Activated T-cell treated with anti-CD3 and anti-CD28 coated beads, Interleukin-2, amount 50 U/mL, for 24 hours (primary cell): ENCODE measurements around the gene TEKT5.
"Not testable (repeated sequence)": the region's sequence is repeated elsewhere in the genome, so short reads cannot be mapped to it uniquely, and the experiment has no call there.

Experiments used
- DNase-seq: peaks from one replicate; pipeline ENCODE4 v3.0.0-alpha.2; 2020
- H3K27ac Mint-ChIP-seq: 2 replicates; pipeline ENCODE4 v1.8.0; 2020; ENCODE audit warnings: mild to moderate bottlenecking, mixed read lengths
- H3K27me3 Mint-ChIP-seq: 2 replicates; pipeline ENCODE4 v1.8.0; 2020; ENCODE audit warnings: mixed read lengths
- H3K36me3 Mint-ChIP-seq: 2 replicates; pipeline ENCODE4 v1.8.0; 2020; ENCODE audit warnings: low read depth, mixed read lengths
- H3K4me1 Mint-ChIP-seq: 2 replicates; pipeline ENCODE4 v1.8.0; 2020; ENCODE audit warnings: low read depth, mixed read lengths
- H3K4me3 Mint-ChIP-seq: 2 replicates; pipeline ENCODE4 v1.8.0; 2020; ENCODE audit warnings: mild to moderate bottlenecking, moderate library complexity, mixed read lengths
- H3K9me3 Mint-ChIP-seq: 2 replicates; pipeline ENCODE4 v1.8.0; 2020; ENCODE audit warnings: mixed read lengths

TEKT5 gene

GRCh38 chr16:10658943-10659342, 35.8 kb downstream of the TEKT5 start:
- no peaks in the 10 kb centered on the region for H3K4me1 Mint-ChIP-seq
- H3K4me3 Mint-ChIP-seq, result no peak overlapping the region
- no peak for DNase-seq
- H3K27me3 Mint-ChIP-seq, result peaks cover 3% of the 10 kb centered on the region
- H3K27ac Mint-ChIP-seq, result no peak overlapping the region
- no peaks in the 10 kb centered on the region for H3K9me3 Mint-ChIP-seq
- H3K36me3 Mint-ChIP-seq, result no peaks in the 10 kb centered on the region

- H3K9me3 Mint-ChIP-seq, result no peaks in the 10 kb centered on the region
- H3K4me3 Mint-ChIP-seq, result no peak overlapping the region
- no peaks in the 10 kb centered on the region for H3K36me3 Mint-ChIP-seq
- H3K27me3 Mint-ChIP-seq, result peaks cover 3% of the 10 kb centered on the region
- no peaks in the 10 kb centered on the region for H3K4me1 Mint-ChIP-seq
- DNase-seq, result no peak
- H3K27ac Mint-ChIP-seq, result no peak overlapping the region
Measured at GRCh38 chr16:10657925-10658324, 36.8 kb downstream of the TEKT5 start.

GRCh38 chr16:10656618-10657017, 38.1 kb downstream of the TEKT5 start:
- DNase-seq, result no peak
- Mint-ChIP-seq H3K27me3 (peaks cover 3% of the 10 kb centered on the region), H3K4me3 (no peak overlapping the region), H3K27ac (no peak overlapping the region), H3K4me1 (no peaks in the 10 kb centered on the region), H3K36me3 (no peaks in the 10 kb centered on the region), H3K9me3 (no peaks in the 10 kb centered on the region)

- Mint-ChIP-seq H3K27me3 (peaks cover 3% of the 10 kb centered on the region), H3K4me3 (no peak overlapping the region), H3K27ac (no peak overlapping the region), H3K4me1 (no peaks in the 10 kb centered on the region), H3K36me3 (no peaks in the 10 kb centered on the region), H3K9me3 (no peaks in the 10 kb centered on the region)
- DNase-seq, result no peak
Measured at GRCh38 chr16:10655415-10655977, 39.2 kb downstream of the TEKT5 start.

GRCh38 chr16:10654592-10655414, 39.9 kb downstream of the TEKT5 start:
- Mint-ChIP-seq H3K27me3 (peaks cover 3% of the 10 kb centered on the region), H3K4me3 (no peak overlapping the region), H3K4me1 (no peaks in the 10 kb centered on the region), H3K36me3 (no peaks in the 10 kb centered on the region), H3K9me3 (no peaks in the 10 kb centered on the region), H3K27ac (no peak overlapping the region)
- DNase-seq, result no peak

GRCh38 chr16:10652730-10653590, 41.8 kb downstream of the TEKT5 start:
- no peaks in the 10 kb centered on the region for H3K36me3 Mint-ChIP-seq
- no peak overlapping the region for H3K4me3 Mint-ChIP-seq
- peaks cover 3% of the 10 kb centered on the region for H3K27me3 Mint-ChIP-seq
- DNase-seq, result no peak
- no peaks in the 10 kb centered on the region for H3K9me3 Mint-ChIP-seq
- no peak overlapping the region for H3K27ac Mint-ChIP-seq
- no peaks in the 10 kb centered on the region for H3K4me1 Mint-ChIP-seq

GRCh38 chr16:10649098-10649497, 45.6 kb downstream of the TEKT5 start:
- H3K4me3 Mint-ChIP-seq, H3K27ac Mint-ChIP-seq, H3K27me3 Mint-ChIP-seq: not testable (repeated sequence)

GRCh38 chr16:10647721-10648296, 46.9 kb downstream of the TEKT5 start:
- no peak for DNase-seq
- no peaks in the 10 kb centered on the region for H3K9me3 Mint-ChIP-seq
- no peak overlapping the region for H3K4me3 Mint-ChIP-seq
- H3K36me3 Mint-ChIP-seq, result no peaks in the 10 kb centered on the region
- no peaks in the 10 kb centered on the region for H3K4me1 Mint-ChIP-seq
- no peak overlapping the region for H3K27ac Mint-ChIP-seq
- peaks cover 2% of the 10 kb centered on the region for H3K27me3 Mint-ChIP-seq

More at GRCh38 chr16:10649098-10649497, 45.6 kb downstream of the TEKT5 start:
- not testable (repeated sequence) for H3K36me3 Mint-ChIP-seq, H3K9me3 Mint-ChIP-seq, H3K4me1 Mint-ChIP-seq, DNase-seq

GRCh38 chr16:10647264-10647720, 47.4 kb downstream of the TEKT5 start:
- Mint-ChIP-seq H3K27ac (no peak overlapping the region), H3K36me3 (no peaks in the 10 kb centered on the region), H3K9me3 (no peaks in the 10 kb centered on the region), H3K4me3 (no peak overlapping the region), H3K4me1 (no peaks in the 10 kb centered on the region), H3K27me3 (peaks cover 2% of the 10 kb centered on the region)
- no peak for DNase-seq

- DNase-seq, result no peak
- H3K36me3 Mint-ChIP-seq, result no peaks in the 10 kb centered on the region
Measured at GRCh38 chr16:10646581-10647263, 48.0 kb downstream of the TEKT5 start.

GRCh38 chr16:10646228-10646580, 48.5 kb downstream of the TEKT5 start:
- Mint-ChIP-seq H3K27ac (no peak overlapping the region), H3K9me3 (no peaks in the 10 kb centered on the region), H3K27me3 (peaks cover 11% of the 10 kb centered on the region), H3K4me1 (no peaks in the 10 kb centered on the region), H3K36me3 (no peaks in the 10 kb centered on the region), H3K4me3 (no peak overlapping the region)
- no peak for DNase-seq

More at GRCh38 chr16:10646581-10647263, 48.0 kb downstream of the TEKT5 start:
- H3K9me3 Mint-ChIP-seq, result no peaks in the 10 kb centered on the region
- no peak overlapping the region for H3K27ac Mint-ChIP-seq
- no peaks in the 10 kb centered on the region for H3K4me1 Mint-ChIP-seq
- H3K27me3 Mint-ChIP-seq, result peaks cover 6% of the 10 kb centered on the region
- no peak overlapping the region for H3K4me3 Mint-ChIP-seq

- peaks cover 17% of the 10 kb centered on the region for H3K27me3 Mint-ChIP-seq
- H3K4me1 Mint-ChIP-seq, result no peaks in the 10 kb centered on the region
- H3K36me3 Mint-ChIP-seq, result no peaks in the 10 kb centered on the region
- H3K9me3 Mint-ChIP-seq, result peaks cover 5% of the 10 kb centered on the region
- H3K4me3 Mint-ChIP-seq, result no peak overlapping the region
- no peak overlapping the region for H3K27ac Mint-ChIP-seq
- DNase-seq, result no peak
Measured at GRCh38 chr16:10644092-10644491, 50.6 kb downstream of the TEKT5 start.

- DNase-seq, result no peak
- H3K9me3 Mint-ChIP-seq, result peaks cover 5% of the 10 kb centered on the region
- no peaks in the 10 kb centered on the region for H3K4me1 Mint-ChIP-seq
- H3K27ac Mint-ChIP-seq, result no peak overlapping the region
- peaks cover 20% of the 10 kb centered on the region for H3K27me3 Mint-ChIP-seq
- H3K36me3 Mint-ChIP-seq, result no peaks in the 10 kb centered on the region
- no peak overlapping the region for H3K4me3 Mint-ChIP-seq
Measured at GRCh38 chr16:10642964-10643363, 51.8 kb downstream of the TEKT5 start.
